Endodermal cell (in vitro differentiated cells): ENCODE data around the gene ZNF8. TPM values are rescaled to one million over a fixed set of nuclear protein-coding genes. Genes with fewer than 3 reads are reported as not detected.
"Not testable (repeated sequence)": the region's sequence is repeated elsewhere in the genome, so short reads cannot be mapped to it uniquely, and the experiment has no call there.

Experiments used
- DNase-seq: peaks from one replicate; pipeline ENCODE4 v3.0.0-alpha.2; 2017
- H3K27ac ChIP-seq: 2 replicates; pipeline ENCODE4 v1.5.1; 2013; ENCODE audit warnings: mild to moderate bottlenecking, low read depth, low read length, moderate library complexity
- H3K27me3 ChIP-seq: 2 replicates; pipeline ENCODE4 v1.6.1; 2013; ENCODE audit warnings: mild to moderate bottlenecking, low read length, moderate library complexity; ENCODE audit not compliant: insufficient read depth, control insufficient read depth, poor library complexity, severe bottlenecking
- H3K36me3 ChIP-seq: 2 replicates; pipeline ENCODE4 v1.7.0; 2013; ENCODE audit warnings: mild to moderate bottlenecking, low read length, moderate library complexity; ENCODE audit not compliant: control insufficient read depth, insufficient read depth
- H3K4me1 ChIP-seq: one replicate; pipeline ENCODE4 v1.7.0; 2013; ENCODE audit warnings: low read length; ENCODE audit not compliant: control insufficient read depth, insufficient read depth
- H3K4me3 ChIP-seq: 2 replicates; pipeline ENCODE4 v1.5.1; 2013; ENCODE audit warnings: mild to moderate bottlenecking, low read length, moderate library complexity
- H3K9ac ChIP-seq: 2 replicates; pipeline ENCODE4 v1.6.1; 2013; ENCODE audit warnings: mild to moderate bottlenecking, low read length, moderate library complexity; ENCODE audit not compliant: poor library complexity, severe bottlenecking; ENCODE audit errors: extremely low read depth
- H3K9me3 ChIP-seq: 2 replicates; pipeline ENCODE4 v1.6.1; 2013; ENCODE audit warnings: mild to moderate bottlenecking, low read length, moderate library complexity; ENCODE audit not compliant: control insufficient read depth
- H3K27ac Mint-ChIP-seq: 2 replicates; pipeline ENCODE4 v1.8.0; 2020; ENCODE audit warnings: mixed read lengths
- H3K27me3 Mint-ChIP-seq: 2 replicates; pipeline ENCODE4 v1.8.0; 2021; ENCODE audit warnings: mild to moderate bottlenecking, mixed read lengths; ENCODE audit not compliant: insufficient read depth
- H3K36me3 Mint-ChIP-seq: 2 replicates; pipeline ENCODE4 v1.8.0; 2020; ENCODE audit warnings: low read depth, mixed read lengths
- H3K4me1 Mint-ChIP-seq: 2 replicates; pipeline ENCODE4 v1.8.0; 2020; ENCODE audit warnings: mixed read lengths
- H3K4me3 Mint-ChIP-seq: 2 replicates; pipeline ENCODE4 v1.8.0; 2020; ENCODE audit warnings: mild to moderate bottlenecking, moderate library complexity, mixed read lengths
- H3K9me3 Mint-ChIP-seq: 2 replicates; pipeline ENCODE4 v1.8.0; 2020; ENCODE audit warnings: mild to moderate bottlenecking, mixed read lengths
- WGBS, 2 experiments: methylation state at CpG; one replicate each; pipeline versions ENCODE4 v1.1.5 to v1.1.7; 2013; ENCODE audit warnings: missing lambda C conversion rate in 2 of 2, mixed read lengths in 1 of 2; ENCODE audit not compliant: insufficient coverage in 1 of 2, insufficient read length in 1 of 2; 5-methylcytosine and 5-hydroxymethylcytosine counted together
- total RNA-seq, 2 donors: library from RNA; stranded (reverse); fragmentation: NEBNext Ultra II Directional in 1 of 2; extraction: Animal tissue kit (Norgen Biotek cat#: 25700) in 1 of 2; gene quantifications; 2 replicates in 1 of 2; 3 replicates in 1 of 2; pipeline ENCODE4 v1.2.1, GENCODE V29; 2021
- TF ChIP-seq, protein P1 (sequence below): fragments of 200-600 bp; sonication (generic); conservative IDR thresholded peaks from 2 replicates; pipeline ENCODE4 v1.5.0; 2021; ENCODE audit warnings: antibody characterized with exemption, mild to moderate bottlenecking

ZNF8 gene
- total RNA-seq, 2 donors from 2014 or later = 14.4 to 16.1 TPM

DNA sequence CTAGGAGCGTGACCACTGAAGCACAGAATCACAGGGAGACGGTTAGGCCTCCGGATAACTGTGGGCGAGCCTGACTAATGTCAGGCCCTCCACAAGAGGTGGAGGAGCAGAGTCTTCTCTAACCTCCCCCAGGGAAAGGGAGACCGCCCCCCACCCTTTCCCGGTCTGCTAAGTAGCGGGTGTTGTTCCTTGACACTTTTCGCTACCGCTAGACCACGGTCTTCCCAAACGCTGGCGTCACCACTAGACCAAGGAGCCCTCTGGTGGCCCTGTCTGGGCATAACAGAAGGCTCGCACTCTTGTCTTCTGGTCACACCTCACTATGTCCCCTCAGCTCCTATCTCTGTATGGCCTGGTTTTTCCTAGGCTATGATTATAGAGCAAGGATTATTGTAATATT lies 31.9 kb downstream of the ZNF8 start:
- H3K27me3 ChIP-seq, H3K4me1 Mint-ChIP-seq, H3K27ac Mint-ChIP-seq, H3K9me3 Mint-ChIP-seq, H3K9ac ChIP-seq, H3K4me3 Mint-ChIP-seq, H3K4me1 ChIP-seq, H3K9me3 ChIP-seq, H3K27me3 Mint-ChIP-seq, H3K4me3 ChIP-seq, H3K27ac ChIP-seq: not testable (repeated sequence)
- H3K36me3 Mint-ChIP-seq = peaks cover 68% of the 10 kb centered on the region
- TF ChIP-seq, protein P1, sequence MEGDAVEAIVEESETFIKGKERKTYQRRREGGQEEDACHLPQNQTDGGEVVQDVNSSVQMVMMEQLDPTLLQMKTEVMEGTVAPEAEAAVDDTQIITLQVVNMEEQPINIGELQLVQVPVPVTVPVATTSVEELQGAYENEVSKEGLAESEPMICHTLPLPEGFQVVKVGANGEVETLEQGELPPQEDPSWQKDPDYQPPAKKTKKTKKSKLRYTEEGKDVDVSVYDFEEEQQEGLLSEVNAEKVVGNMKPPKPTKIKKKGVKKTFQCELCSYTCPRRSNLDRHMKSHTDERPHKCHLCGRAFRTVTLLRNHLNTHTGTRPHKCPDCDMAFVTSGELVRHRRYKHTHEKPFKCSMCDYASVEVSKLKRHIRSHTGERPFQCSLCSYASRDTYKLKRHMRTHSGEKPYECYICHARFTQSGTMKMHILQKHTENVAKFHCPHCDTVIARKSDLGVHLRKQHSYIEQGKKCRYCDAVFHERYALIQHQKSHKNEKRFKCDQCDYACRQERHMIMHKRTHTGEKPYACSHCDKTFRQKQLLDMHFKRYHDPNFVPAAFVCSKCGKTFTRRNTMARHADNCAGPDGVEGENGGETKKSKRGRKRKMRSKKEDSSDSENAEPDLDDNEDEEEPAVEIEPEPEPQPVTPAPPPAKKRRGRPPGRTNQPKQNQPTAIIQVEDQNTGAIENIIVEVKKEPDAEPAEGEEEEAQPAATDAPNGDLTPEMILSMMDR = peak; percentile 77
- WGBS, 2 experiments = 51 to 100% methylated on average over 1 to 12 of the region's 13 CpGs
- DNase-seq = peak; percentile 83
- peaks cover 76% of the 10 kb centered on the region for H3K36me3 ChIP-seq

DNA sequence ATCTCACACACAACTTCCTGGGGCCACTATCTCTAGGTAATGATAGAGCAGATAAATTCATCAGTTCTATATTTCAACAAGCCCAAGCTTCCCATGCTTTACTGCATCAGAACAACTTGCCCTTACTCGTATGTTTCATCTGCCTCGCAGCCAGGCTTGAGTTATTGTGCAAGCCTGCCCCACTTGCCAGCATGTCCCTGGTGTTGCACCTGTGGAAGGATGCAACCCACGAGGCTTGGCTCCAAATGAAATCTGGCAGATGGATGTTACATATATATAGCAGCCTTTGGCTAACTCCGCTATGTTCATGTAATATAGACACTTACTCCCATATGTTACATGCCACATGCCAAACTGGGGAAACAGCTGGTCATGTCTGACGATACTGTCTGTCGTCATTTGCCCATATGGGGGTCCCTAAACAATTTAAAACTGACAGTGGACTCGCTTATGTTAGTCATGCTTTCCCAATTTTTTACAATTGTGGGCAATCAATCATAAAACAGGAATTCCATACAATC lies 32.6 kb downstream of the ZNF8 start:
- H3K4me3 Mint-ChIP-seq = no peak overlapping the region
- H3K27ac ChIP-seq = no peak overlapping the region
- TF ChIP-seq, protein P1 = no peak
- H3K4me3 ChIP-seq = no peak overlapping the region
- no peaks in the 10 kb centered on the region for H3K9me3 ChIP-seq
- 94 to 95% methylated on average over 6 to 7 of the region's 7 CpGs for WGBS, 2 experiments
- H3K9ac ChIP-seq = no peak overlapping the region
- DNase-seq = no peak
- no peak overlapping the region for H3K27ac Mint-ChIP-seq
- H3K36me3 Mint-ChIP-seq = peaks cover 68% of the 10 kb centered on the region
- peaks cover under 1% of the 10 kb centered on the region for H3K4me1 Mint-ChIP-seq
- peaks cover 76% of the 10 kb centered on the region for H3K36me3 ChIP-seq
- no peaks in the 10 kb centered on the region for H3K9me3 Mint-ChIP-seq
- H3K4me1 ChIP-seq = no peaks in the 10 kb centered on the region
- H3K27me3 ChIP-seq = no peaks in the 10 kb centered on the region
- no peaks in the 10 kb centered on the region for H3K27me3 Mint-ChIP-seq

DNA sequence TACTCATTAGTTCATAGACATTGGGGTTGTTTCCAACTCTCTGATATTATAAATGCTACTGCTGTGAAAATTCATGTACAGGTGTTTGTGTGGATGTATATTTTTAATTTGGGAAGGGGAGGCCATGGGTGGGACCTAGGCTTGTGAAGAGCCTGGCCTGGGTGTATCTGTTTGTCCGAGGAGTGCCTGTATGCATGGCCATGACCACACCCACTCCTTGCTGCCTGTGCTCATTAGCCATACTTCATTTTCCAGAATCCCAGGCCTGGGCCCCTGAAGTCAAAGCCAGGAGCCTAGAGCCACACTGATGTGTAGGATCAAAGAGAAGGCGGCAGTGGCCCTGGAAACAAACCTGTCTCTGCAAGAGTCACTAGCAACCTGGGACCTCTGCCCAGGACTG lies 36.8 kb downstream of the ZNF8 start:
- Mint-ChIP-seq H3K27me3 (no peaks in the 10 kb centered on the region), H3K4me1 (no peaks in the 10 kb centered on the region), H3K27ac (no peak overlapping the region), H3K9me3 (no peaks in the 10 kb centered on the region), H3K36me3 (peaks cover 44% of the 10 kb centered on the region), H3K4me3 (no peak overlapping the region)
- 76 to 96% methylated on average over 2 of the region's 2 CpGs for WGBS, 2 experiments
- H3K9ac ChIP-seq = no peak overlapping the region
- no peaks in the 10 kb centered on the region for H3K9me3 ChIP-seq
- TF ChIP-seq, protein P1 = no peak
- no peak for DNase-seq
- no peaks in the 10 kb centered on the region for H3K4me1 ChIP-seq
- no peaks in the 10 kb centered on the region for H3K27me3 ChIP-seq
- no peak overlapping the region for H3K4me3 ChIP-seq
- no peak overlapping the region for H3K27ac ChIP-seq
- H3K36me3 ChIP-seq = peaks cover 41% of the 10 kb centered on the region
